D721Med (cell line): ENCODE results near the gene VDR.
"Not testable (repeated sequence)": the region's sequence is repeated elsewhere in the genome, so short reads cannot be mapped to it uniquely, and the experiment has no call there.

Source experiments
- DNase-seq: peaks from one replicate; pipeline ENCODE4 v3.0.0; 2011; ENCODE audit warnings: low spot score; ENCODE audit not compliant: insufficient read length
- FAIRE-seq: peaks from 2 replicates; lab custom pipeline; 2011; peaks lifted over from hg19 to GRCh38; lab: Jason Lieb, UNC
- TF ChIP-seq, protein P1 (sequence below): IDR thresholded peaks from 2 replicates; pipeline ENCODE4 v1.5.1; 2012; ENCODE audit warnings: mild to moderate bottlenecking, control low read depth; ENCODE audit not compliant: insufficient read depth; ENCODE audit errors: missing control alignments

VDR gene

DNA sequence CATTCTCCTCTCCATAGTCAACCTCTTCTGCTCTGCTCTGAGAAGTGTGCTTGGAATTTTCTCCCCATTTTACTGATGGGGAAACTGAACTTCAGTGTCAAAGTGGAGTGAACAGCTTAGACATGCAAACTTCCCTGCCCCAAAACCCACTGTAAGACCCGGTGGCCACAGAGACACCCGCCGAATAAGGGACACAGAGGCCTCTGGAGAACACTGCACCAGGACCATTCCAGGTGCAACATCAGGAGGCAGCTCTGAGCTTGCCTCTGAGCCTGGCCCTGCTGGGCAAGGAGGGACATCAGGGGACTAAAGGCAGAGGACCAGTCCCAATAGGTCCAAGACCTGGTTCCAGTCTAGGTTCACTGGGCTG lies 86.8 kb downstream of the VDR start:
- FAIRE-seq (no peak), DNase-seq (no peak)
- TF ChIP-seq, protein P1, sequence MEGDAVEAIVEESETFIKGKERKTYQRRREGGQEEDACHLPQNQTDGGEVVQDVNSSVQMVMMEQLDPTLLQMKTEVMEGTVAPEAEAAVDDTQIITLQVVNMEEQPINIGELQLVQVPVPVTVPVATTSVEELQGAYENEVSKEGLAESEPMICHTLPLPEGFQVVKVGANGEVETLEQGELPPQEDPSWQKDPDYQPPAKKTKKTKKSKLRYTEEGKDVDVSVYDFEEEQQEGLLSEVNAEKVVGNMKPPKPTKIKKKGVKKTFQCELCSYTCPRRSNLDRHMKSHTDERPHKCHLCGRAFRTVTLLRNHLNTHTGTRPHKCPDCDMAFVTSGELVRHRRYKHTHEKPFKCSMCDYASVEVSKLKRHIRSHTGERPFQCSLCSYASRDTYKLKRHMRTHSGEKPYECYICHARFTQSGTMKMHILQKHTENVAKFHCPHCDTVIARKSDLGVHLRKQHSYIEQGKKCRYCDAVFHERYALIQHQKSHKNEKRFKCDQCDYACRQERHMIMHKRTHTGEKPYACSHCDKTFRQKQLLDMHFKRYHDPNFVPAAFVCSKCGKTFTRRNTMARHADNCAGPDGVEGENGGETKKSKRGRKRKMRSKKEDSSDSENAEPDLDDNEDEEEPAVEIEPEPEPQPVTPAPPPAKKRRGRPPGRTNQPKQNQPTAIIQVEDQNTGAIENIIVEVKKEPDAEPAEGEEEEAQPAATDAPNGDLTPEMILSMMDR, result no peak

DNA sequence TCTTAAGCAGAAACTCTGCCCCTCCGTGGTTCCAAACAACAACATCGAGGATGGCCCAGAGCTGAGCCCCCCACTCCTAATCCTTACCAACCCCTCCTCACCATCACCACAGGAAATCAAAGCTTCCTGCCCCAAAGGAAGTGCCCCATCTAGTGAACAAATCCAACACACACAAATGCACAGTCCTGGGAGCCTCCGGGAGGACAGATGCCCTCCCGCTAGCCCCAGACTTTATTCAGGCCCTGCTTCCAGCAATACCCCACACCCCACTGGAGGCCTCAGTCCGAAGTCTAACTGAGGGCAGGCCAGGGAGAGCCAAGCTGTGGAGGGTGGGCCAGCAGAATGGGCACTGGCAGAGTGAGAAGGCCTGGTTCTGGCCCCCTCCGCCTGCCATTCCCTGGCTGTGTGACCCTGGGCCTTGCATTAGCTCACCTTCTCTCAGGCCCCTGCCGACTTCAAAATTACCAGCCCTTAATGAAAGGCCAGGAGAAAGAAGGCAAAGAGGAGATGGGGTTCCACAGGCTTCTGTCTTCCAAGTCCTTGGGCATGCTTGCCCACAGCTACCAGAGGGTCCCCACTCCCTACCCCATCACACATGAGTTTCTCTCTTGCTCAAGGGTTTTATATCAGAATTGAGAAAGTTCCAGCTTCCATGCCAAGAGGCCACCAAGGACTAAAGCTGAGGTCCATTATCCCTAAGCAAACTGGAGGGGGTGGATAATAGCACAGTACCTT lies 87.4 kb downstream of the VDR start:
- TF ChIP-seq, protein P1, result no peak
- FAIRE-seq (no peak), DNase-seq (no peak)

DNA sequence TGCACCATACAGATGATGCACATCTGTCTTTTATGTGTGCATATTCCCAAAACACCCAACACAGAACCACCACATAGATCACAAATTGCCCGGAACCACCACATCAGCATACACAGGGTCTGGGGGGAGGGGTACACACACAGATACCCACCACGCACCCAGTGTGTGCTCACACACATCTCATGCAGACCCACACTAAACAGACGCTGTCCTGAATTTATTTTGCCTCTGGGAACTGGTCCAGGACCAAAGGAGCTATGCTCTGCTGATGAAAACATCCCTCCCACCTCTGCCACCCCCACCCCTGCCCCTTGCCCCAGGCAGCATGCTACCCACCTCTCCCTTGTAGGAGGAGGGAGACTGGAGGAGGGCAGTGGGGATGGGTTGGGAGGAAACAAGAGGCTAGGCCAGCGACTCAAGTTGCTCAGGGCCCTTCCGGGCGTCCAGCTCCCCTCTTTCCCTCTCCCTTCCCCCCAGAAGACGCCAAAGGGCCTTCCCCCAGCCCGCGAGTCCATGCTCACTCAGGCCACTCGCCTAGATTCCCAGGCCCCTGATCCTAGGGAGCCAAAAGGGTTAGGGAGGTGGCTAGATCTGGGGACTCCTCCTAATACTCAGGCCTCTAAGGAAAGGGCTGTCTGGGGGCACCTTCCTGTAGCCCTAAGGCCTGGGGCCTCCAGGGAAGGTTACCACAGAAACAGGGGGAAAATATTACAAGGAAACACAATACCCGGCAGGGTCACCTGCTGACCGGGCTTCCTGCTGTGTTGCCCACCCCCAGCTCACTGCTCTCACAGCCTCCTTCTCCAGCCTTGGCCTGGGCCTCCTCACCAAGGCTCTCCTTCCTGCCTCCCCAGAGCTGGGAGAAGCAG lies 88.2 kb downstream of the VDR start:
- TF ChIP-seq, protein P1, result no peak
- DNase-seq (no peak), FAIRE-seq (no peak)

DNA sequence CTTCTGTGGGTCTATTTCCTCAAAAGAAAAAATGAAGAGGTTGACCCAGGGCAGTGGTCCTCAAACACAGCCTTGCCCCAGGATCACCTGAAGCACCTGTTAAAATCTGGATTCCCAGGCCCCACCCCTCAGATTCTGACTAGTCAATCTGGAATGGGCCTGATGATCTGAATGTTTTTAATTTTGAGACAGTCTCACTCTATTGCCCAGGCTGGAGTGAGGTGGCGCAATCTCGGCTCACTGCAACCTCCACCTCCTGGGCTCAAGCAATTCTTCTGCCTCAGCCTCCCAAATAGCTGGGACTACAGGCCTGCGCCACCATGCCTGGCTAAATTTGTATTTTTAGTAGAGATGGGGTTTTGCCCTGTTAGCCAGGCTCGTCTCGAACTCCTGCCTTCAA lies 89.3 kb downstream of the VDR start:
- not testable (repeated sequence) for DNase-seq, FAIRE-seq

DNA sequence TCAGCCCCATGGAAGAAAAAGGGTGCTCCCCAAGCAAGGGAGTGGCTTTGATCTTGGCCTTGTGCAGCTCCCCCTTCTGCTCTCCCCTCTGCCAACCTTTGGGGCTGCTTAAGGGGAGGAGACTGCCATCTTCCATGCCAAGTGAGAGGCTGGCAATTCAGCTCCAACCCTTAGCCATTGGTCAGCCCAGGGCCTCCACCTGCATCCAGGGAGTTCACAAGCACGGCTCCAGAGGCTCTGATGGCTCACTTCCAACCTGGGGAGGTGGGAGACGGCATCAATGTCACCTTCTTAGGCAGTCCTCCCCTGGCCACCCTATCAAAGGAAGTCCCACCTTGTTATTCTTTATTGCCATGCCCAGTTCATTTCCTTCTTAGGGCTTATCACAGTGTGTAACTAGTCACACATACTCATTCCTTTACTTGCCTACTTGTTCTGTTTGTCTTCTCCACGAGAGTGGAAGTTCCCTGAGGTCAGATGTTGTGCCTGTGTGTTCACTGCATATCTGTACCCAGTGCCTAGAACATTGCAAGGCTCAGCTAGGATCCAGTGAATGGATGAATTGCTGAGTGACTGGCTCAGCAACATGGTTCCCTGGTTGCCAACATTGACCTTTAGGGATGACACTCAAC lies 90.1 kb downstream of the VDR start:
- TF ChIP-seq, protein P1, result no peak
- no peak for DNase-seq
- no peak for FAIRE-seq

DNA sequence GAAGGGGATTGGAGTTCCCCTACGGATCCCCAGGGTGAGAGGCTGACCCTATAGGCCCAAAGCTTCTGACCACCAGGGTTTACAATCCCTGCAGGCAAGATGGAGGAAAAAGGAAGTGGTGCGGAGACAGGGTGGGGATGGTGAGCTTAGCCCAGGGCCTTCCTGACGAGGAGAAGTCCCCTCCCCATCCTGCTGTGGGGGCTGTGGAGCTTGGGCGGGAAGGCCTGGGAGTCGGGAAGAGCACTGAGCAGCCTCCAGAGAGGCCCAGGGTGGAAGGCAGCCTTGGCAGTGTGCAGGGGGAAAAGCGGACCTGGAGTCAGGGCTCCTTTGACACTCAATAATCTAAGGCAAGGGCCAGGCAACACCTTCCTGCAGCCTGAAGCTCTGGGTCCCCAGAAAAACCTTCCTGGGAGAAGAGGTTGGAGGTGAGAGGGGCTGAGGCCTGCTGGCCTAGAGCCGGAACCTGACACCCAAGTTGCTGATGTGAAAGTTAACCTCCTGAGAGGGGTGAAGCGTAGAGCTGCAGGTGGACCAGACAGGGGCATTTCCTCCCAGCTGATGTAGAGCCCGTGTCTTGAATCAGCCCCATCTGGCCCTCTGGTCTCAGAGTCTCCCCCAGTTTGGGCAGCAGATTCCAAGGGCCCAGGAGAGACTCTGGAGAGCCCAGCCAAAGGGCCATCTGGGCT lies 91.1 kb downstream of the VDR start:
- FAIRE-seq, result no peak
- TF ChIP-seq, protein P1, result no peak
- no peak for DNase-seq
